Panc1 (cell line): Measurements from ENCODE around the gene FN3KRP. TPM values are rescaled to one million over a fixed set of nuclear protein-coding genes. Genes with fewer than 3 reads are reported as not detected.

Experiments
- ATAC-seq: fragments of 200-7000 bp; cut with Tn5 transposase; 2 replicates; pipeline ENCODE4 v1.9.1; 2020; ENCODE audit warnings: mild to moderate bottlenecking, moderate library complexity
- BruUV-seq: library from RNA; stranded (reverse); fragments of 400-500 nt; replicated peaks from 2 replicates; lab custom pipeline; 2021; lab: Mats Ljungman, UMichigan
- CTCF ChIA-PET: fragments of 300-600 bp; sonication (Branson Sonifier 250); formaldehyde crosslinking; loops from one replicate; lab custom pipeline; 2022; ENCODE audit warnings: antibody characterized with exemption; lab: Charles Lee
- POLR2A ChIA-PET: fragments of 300-600 bp; sonication (Branson Sonifier 250); formaldehyde crosslinking; loops from one replicate; lab custom pipeline; 2022; ENCODE audit warnings: antibody characterized with exemption; lab: Charles Lee
- DNase-seq: peaks from one replicate; pipeline ENCODE4 v3.0.0-alpha.2; 2010; ENCODE audit warnings: low read depth, low spot score
- H3K27ac ChIP-seq: 2 replicates; pipeline ENCODE4 v1.5.1; 2011; ENCODE audit warnings: mild to moderate bottlenecking, low read length, inconsistent platforms
- H3K27me3 ChIP-seq: fragments of 200-500 bp; sonication (Bioruptor generic); 2 replicates; pipeline ENCODE4 v1.6.0; 2014; ENCODE audit warnings: low read length, inconsistent platforms; ENCODE audit not compliant: control insufficient read depth, insufficient read depth
- H3K36me3 ChIP-seq: fragments of 200-500 bp; sonication (Bioruptor generic); 2 replicates; pipeline ENCODE4 v1.5.1; 2014; ENCODE audit warnings: inconsistent platforms, mild to moderate bottlenecking, low read length, moderate library complexity; ENCODE audit not compliant: control insufficient read depth, insufficient read depth
- H3K4me1 ChIP-seq: 2 replicates; pipeline ENCODE4 v1.5.1; 2011; ENCODE audit warnings: inconsistent platforms, mild to moderate bottlenecking, low read length, moderate library complexity; ENCODE audit not compliant: control insufficient read depth, insufficient read depth
- H3K4me3 ChIP-seq, 2 experiments: 2 replicates each; pipeline ENCODE4 v1.5.1; 2011 to 2012; ENCODE audit warnings: low read depth in 2 of 2, low read length in 2 of 2, mild to moderate bottlenecking in 2 of 2, inconsistent platforms in 1 of 2, moderate library complexity in 1 of 2
- H3K9me3 ChIP-seq: fragments of 200-500 bp; sonication (Bioruptor generic); 2 replicates; pipeline ENCODE4 v1.5.1; 2014; ENCODE audit warnings: low read depth, mild to moderate bottlenecking, inconsistent platforms, low read length, moderate library complexity; ENCODE audit not compliant: control insufficient read depth, insufficient read depth
- POLR2AphosphoS5 ChIP-seq: IDR thresholded peaks from 2 replicates; pipeline ENCODE4 v1.6.1; 2012; ENCODE audit warnings: mild to moderate bottlenecking, low read depth, low read length, moderate library complexity
- SIN3A ChIP-seq: IDR thresholded peaks from 2 replicates; pipeline ENCODE4 v1.6.1; 2012; ENCODE audit warnings: low read depth, mild to moderate bottlenecking, low read length, moderate library complexity, borderline replicate concordance; ENCODE audit not compliant: insufficient read depth
- TCF7L2 ChIP-seq: IDR thresholded peaks from 2 replicates; pipeline ENCODE4 v1.6.1; 2011; ENCODE audit warnings: mild to moderate bottlenecking, low read depth, low read length, inconsistent platforms
- in situ Hi-C: cut with HindIII; loops from 2 replicates; pipeline ENCODE4 v1.10.0; 2016; ENCODE audit warnings: low sequenced_read_pairs, low pct_unique_long_range_greater_than_20kb
- intact Hi-C: fragments of 100-400 bp; cut with micrococcal nuclease; formaldehyde crosslinking; loops from one replicate; pipeline ENCODE4 v1.10.0; 2022; ENCODE audit not compliant: unreplicated experiment
- total RNA-seq: library from RNA; stranded (reverse); gene quantifications from one replicate; pipeline ENCODE4 v1.2.1, GENCODE V29; 2021; ENCODE audit not compliant: unreplicated experiment
- TF ChIP-seq, protein P1 (sequence below): fragments of 450-650 bp; IDR thresholded peaks from 2 replicates; pipeline ENCODE4 v1.5.1; 2017; ENCODE audit warnings: mild to moderate bottlenecking
- TF ChIP-seq, protein P2 (sequence below), 2 experiments: IDR thresholded peaks; 2 replicates each; pipeline ENCODE4 v1.6.1; 2011 to 2012; ENCODE audit warnings: low read depth in 2 of 2, control low read depth in 1 of 2, low read length in 1 of 2, mild to moderate bottlenecking in 1 of 2, moderate library complexity in 1 of 2; ENCODE audit not compliant: insufficient read depth in 1 of 2

FN3KRP gene
- total RNA-seq, 1 experiment from 2014 or later, result 41.0 TPM

DNA sequence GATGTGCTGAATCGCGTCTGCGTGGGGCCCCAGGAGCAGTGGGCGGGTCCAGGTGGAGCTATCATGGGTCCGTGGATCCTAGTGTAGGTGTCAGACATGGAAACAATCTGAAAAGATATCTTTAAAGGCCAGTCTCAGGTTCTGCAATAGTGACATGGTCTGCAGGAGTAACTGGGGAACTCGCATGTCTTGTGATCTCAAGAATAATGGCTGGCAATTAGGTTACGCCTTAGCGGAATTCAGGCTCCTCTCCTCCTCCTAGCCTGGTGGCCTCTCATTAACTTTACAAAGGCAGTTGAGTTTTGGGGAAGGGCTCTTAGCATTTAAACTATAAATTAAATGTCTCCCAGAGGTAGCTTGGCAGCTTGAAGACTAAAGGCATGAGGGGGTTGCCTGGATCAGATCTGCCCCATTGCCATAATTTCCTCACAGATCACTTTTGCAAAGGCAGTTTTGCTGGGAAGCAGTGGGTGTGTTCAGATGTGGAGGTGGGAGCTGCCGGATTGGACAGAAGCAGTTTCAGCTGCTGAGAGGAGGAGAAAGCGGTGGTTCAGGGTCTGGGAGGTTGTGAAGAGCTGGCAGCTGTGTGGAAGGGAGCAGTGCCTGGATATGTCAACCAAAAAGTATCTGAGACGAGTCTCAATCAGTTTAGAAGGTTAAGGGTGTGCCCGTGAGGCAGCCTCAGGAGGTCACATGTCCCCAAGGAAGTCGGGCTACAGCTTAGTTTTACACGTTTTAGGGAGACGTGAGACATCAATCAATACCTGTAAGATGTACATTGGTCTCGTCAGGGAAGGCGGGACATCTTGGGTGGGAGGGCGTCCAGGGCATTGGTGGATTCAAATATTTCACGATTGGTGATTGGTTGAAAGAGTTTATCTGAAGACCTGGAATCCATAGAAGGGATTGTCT is 38.0 kb downstream of the FN3KRP start:
- no peak for DNase-seq
- intact Hi-C loops (no loop called here), in situ Hi-C loops (no loop called here)
- Histone ChIP-seq H3K4me1 (peaks cover 24% of the 10 kb centered on the region), H3K36me3 (peaks cover 1% of the 10 kb centered on the region), H3K9me3 (no peaks in the 10 kb centered on the region), H3K4me3 (peak overlapping the region; percentile 23 to 37), H3K27ac (peak overlapping the region; percentile 91), H3K27me3 (no peaks in the 10 kb centered on the region)
- ChIA-PET CTCF (interaction anchor here (0.5 to 0.7 kb wide), 3 partner anchors 13 to 179 kb away, joined by 4 to 7 read pairs (median 6); no protein-coding TSS in a partner anchor), POLR2A (no interaction called here)
- TF ChIP-seq TCF7L2 (no peak), SIN3A (no peak), POLR2AphosphoS5 (no peak; the same call in 1 of the 2 replicates)
- TF ChIP-seq, protein P1, sequence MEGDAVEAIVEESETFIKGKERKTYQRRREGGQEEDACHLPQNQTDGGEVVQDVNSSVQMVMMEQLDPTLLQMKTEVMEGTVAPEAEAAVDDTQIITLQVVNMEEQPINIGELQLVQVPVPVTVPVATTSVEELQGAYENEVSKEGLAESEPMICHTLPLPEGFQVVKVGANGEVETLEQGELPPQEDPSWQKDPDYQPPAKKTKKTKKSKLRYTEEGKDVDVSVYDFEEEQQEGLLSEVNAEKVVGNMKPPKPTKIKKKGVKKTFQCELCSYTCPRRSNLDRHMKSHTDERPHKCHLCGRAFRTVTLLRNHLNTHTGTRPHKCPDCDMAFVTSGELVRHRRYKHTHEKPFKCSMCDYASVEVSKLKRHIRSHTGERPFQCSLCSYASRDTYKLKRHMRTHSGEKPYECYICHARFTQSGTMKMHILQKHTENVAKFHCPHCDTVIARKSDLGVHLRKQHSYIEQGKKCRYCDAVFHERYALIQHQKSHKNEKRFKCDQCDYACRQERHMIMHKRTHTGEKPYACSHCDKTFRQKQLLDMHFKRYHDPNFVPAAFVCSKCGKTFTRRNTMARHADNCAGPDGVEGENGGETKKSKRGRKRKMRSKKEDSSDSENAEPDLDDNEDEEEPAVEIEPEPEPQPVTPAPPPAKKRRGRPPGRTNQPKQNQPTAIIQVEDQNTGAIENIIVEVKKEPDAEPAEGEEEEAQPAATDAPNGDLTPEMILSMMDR, result no peak
- TF ChIP-seq, protein P2, sequence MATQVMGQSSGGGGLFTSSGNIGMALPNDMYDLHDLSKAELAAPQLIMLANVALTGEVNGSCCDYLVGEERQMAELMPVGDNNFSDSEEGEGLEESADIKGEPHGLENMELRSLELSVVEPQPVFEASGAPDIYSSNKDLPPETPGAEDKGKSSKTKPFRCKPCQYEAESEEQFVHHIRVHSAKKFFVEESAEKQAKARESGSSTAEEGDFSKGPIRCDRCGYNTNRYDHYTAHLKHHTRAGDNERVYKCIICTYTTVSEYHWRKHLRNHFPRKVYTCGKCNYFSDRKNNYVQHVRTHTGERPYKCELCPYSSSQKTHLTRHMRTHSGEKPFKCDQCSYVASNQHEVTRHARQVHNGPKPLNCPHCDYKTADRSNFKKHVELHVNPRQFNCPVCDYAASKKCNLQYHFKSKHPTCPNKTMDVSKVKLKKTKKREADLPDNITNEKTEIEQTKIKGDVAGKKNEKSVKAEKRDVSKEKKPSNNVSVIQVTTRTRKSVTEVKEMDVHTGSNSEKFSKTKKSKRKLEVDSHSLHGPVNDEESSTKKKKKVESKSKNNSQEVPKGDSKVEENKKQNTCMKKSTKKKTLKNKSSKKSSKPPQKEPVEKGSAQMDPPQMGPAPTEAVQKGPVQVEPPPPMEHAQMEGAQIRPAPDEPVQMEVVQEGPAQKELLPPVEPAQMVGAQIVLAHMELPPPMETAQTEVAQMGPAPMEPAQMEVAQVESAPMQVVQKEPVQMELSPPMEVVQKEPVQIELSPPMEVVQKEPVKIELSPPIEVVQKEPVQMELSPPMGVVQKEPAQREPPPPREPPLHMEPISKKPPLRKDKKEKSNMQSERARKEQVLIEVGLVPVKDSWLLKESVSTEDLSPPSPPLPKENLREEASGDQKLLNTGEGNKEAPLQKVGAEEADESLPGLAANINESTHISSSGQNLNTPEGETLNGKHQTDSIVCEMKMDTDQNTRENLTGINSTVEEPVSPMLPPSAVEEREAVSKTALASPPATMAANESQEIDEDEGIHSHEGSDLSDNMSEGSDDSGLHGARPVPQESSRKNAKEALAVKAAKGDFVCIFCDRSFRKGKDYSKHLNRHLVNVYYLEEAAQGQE (IDR thresholded peaks at IDR 0.05; ENCODE audit: insufficient read depth in 1 of 2, low read depth in 2 of 2, low read length in 1 of 2), result no peak
- TSS peak; percentile 78 for BruUV-seq
- ATAC-seq, result peak; percentile 54

DNA sequence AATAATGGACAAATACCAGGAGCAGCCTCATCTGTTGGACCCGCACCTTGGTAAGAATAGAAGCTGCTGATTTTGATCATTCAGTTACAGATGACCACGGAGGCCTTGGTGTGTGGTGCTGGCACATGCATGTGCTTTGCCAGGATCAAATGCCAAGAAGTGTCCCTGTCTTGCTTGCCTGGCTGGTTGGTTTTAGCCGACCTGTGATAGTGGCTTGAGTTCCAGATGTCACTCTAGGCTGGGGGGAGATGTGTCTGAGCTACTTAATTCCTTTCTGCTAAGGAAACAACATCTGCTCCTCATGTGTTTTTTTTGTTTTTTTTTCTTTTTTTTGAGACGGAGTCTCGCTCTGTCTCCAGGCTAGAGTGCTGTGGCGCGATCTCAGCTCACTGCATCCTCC is 39.7 kb downstream of the FN3KRP start:
- Histone ChIP-seq H3K27me3 (no peaks in the 10 kb centered on the region), H3K9me3 (no peaks in the 10 kb centered on the region), H3K4me1 (peaks cover 24% of the 10 kb centered on the region), H3K36me3 (peaks cover 7% of the 10 kb centered on the region), H3K4me3 (no peak overlapping the region), H3K27ac (peak overlapping the region; percentile 91; the same call in 1 of the 2 replicates)
- CTCF ChIA-PET, result no interaction called here
- in situ Hi-C loops, result no loop called here
- no peak for ATAC-seq
- POLR2A ChIA-PET, result no interaction called here
- DNase-seq, result no peak
- no TSS peak for BruUV-seq
- TF ChIP-seq, protein P2 (IDR thresholded peaks at IDR 0.05; ENCODE audit: insufficient read depth in 1 of 2, low read depth in 2 of 2, low read length in 1 of 2), result no peak
- TF ChIP-seq, protein P1, result no peak
- no peak for TF ChIP-seq TCF7L2
- no peak for TF ChIP-seq POLR2AphosphoS5
- intact Hi-C loops, result no loop called here
